Right lobe of liver (tissue), 6 donors: ENCODE data around the gene PDGFD. TPM values are rescaled to one million over a fixed set of nuclear protein-coding genes. Genes with fewer than 3 reads are reported as not detected.

Experiments used
- ATAC-seq, 4 donors: fragments of 200-7000 bp; cut with Tn5 transposase; one replicate each; pipeline ENCODE4 v1.9.1; 2020; ENCODE audit warnings: mild to moderate bottlenecking in 4 of 4, moderate library complexity in 4 of 4
- DNase-seq, 3 donors: peaks; one replicate each; pipeline ENCODE4 v3.0.0-alpha.2; 2020
- H3K27ac ChIP-seq, 3 donors: fragments of 200-600 bp; one replicate each; pipeline ENCODE4 v1.8.0; 2022
- H3K27me3 ChIP-seq, 2 donors: fragments of 200-600 bp; one replicate each; pipeline ENCODE4 v1.8.0; 2022
- H3K36me3 ChIP-seq, 4 donors: fragments of 200-600 bp; sonication (generic) in 1 of 4; one replicate each; pipeline versions ENCODE4 v1.5.1 to v1.8.0; 2017 to 2022; ENCODE audit warnings: control low read depth in 1 of 4
- H3K4me1 ChIP-seq, 4 donors: fragments of 200-600 bp; sonication (generic) in 1 of 4; one replicate each; pipeline versions ENCODE4 v1.5.1 to v1.8.0; 2017 to 2022; ENCODE audit warnings: control low read depth in 1 of 4
- H3K4me3 ChIP-seq, 3 donors: fragments of 200-600 bp; one replicate each; pipeline ENCODE4 v1.8.0; 2022
- H3K9me3 ChIP-seq, 4 donors: fragments of 200-600 bp; sonication (generic) in 1 of 4; one replicate each; pipeline versions ENCODE4 v1.5.1 to v1.8.0; 2017 to 2022; ENCODE audit warnings: control low read depth in 1 of 4
- POLR2A ChIP-seq: fragments of 450-650 bp; IDR thresholded peaks from one replicate; pipeline ENCODE4 v1.6.1; 2017; ENCODE audit warnings: antibody characterized with exemption, mild to moderate bottlenecking
- WGBS: methylation state at CpG from one replicate; pipeline ENCODE4 v1.1.6; 2018; ENCODE audit warnings: low coverage, low lambda C conversion rate; ENCODE audit not compliant: insufficient coverage; ENCODE audit errors: missing lambda C conversion rate; 5-methylcytosine and 5-hydroxymethylcytosine counted together
- intact Hi-C, 2 donors: fragments of 100-400 bp; cut with DNase I; formaldehyde crosslinking; loops; one replicate each; pipeline versions ENCODE4 v1.11.2 to v1.14.1; 2022
- total RNA-seq, 6 experiments: library from RNA; depleted of rRNA in 2 of 6; stranded (reverse); fragments of >200 nt in 2 of 6; fragmentation: NEBNext Ultra II Directional in 3 of 6; extraction: Animal tissue kit (Norgen Biotek cat#: 25700) in 3 of 6; gene quantifications; one replicate each; pipeline versions ENCODE4 v1.1.0 to v1.2.4, GENCODE V29; 2016 to 2023
- TF ChIP-seq, protein P1 (sequence below), 4 donors: fragments of 200-600 bp in 3 of 4; fragments of 450-650 bp in 1 of 4; IDR thresholded peaks; one replicate each; pipeline versions ENCODE4 v1.5.1 to v1.8.0; 2016 to 2022; ENCODE audit warnings: antibody characterized with exemption in 4 of 4, mild to moderate bottlenecking in 2 of 4
- donor health status: DM: no; HTN: yes; CAD: no.
- donor health status: DM: no; HTN: no; CAD: no.
- donor health status: DM: no; HTN: no; CAD: no.
- donor health status: DM: no; HTN: yes; CAD: no.
- donor health status: DM: no; HTN: yes; CAD: no.

The PDGFD gene
- total RNA-seq, 6 experiments from 2014 or later: 0.84 to 1.6 (median 1.1) TPM

DNA sequence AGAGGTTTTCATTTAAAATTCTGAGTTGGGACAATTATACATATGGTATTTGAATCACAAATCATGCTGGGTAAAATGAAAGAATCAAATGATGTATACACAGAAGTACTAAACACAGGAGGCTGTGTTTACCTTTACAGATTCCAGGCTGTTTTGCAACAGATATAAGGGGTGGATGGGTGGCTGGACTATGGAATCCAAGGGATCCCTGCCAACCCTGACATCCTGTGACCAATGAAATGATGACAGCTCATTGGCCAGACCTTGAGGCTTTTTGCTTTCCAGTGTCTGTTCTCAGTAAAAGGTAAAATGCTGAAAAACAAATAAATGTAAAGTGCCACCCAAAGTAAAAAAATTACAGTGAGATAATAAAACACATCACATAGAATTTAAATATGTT is 130.8 kb downstream of the PDGFD start:
- TF ChIP-seq POLR2A: no peak
- TF ChIP-seq, protein P1, sequence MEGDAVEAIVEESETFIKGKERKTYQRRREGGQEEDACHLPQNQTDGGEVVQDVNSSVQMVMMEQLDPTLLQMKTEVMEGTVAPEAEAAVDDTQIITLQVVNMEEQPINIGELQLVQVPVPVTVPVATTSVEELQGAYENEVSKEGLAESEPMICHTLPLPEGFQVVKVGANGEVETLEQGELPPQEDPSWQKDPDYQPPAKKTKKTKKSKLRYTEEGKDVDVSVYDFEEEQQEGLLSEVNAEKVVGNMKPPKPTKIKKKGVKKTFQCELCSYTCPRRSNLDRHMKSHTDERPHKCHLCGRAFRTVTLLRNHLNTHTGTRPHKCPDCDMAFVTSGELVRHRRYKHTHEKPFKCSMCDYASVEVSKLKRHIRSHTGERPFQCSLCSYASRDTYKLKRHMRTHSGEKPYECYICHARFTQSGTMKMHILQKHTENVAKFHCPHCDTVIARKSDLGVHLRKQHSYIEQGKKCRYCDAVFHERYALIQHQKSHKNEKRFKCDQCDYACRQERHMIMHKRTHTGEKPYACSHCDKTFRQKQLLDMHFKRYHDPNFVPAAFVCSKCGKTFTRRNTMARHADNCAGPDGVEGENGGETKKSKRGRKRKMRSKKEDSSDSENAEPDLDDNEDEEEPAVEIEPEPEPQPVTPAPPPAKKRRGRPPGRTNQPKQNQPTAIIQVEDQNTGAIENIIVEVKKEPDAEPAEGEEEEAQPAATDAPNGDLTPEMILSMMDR (IDR thresholded peaks at IDR 0.05): no peak
- intact Hi-C loops: no loop called here
- no peaks in the 10 kb centered on the region for H3K27me3 ChIP-seq
- no peaks in the 10 kb centered on the region for H3K36me3 ChIP-seq
- DNase-seq (peak in 1 of 3 donors; percentile 28), ATAC-seq (peak; percentile 53 to 95 (median 71))
- no peaks in the 10 kb centered on the region for H3K4me1 ChIP-seq
- H3K9me3 ChIP-seq: no peaks in the 10 kb centered on the region
- H3K27ac ChIP-seq: no peak overlapping the region
- H3K4me3 ChIP-seq: no peak overlapping the region

DNA sequence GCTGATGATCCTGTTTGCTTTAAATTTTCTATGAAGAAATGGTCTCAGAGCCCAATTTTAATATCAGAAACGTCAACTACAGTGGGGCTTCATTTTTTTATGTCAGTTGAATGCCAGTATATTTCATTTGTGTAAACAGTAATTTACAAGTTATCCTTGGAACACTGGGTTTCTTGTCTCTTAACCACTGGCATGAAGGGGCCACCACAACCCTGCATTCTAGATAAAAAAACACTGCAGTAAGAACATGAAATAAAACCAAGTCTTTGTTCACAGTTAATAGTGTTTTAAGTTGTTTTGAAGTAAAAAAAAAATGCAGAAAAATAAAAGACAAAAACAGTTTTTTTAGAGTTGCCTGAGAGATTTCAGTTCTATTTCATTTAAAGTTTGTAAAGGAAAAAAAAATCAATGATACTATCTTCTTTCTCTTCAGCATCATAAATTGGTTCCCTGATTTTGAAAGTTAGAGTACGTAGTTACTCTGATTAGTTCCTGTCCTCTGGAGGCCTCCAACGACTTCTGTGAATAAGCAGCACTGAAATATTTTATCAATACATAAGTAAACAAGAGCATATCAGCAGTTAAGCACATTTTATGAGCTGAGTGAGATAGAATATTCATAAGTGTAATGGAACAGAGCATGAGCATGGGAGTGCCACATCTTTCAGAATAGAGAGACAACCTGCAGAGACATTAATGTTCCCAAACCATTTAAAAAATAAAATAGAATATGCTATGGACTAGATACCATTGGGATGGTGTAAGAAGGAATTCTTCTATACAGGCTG is 135.3 kb downstream of the PDGFD start:
- Histone ChIP-seq H3K9me3 (no peaks in the 10 kb centered on the region), H3K27ac (no peak overlapping the region), H3K27me3 (no peaks in the 10 kb centered on the region), H3K4me1 (no peaks in the 10 kb centered on the region), H3K4me3 (no peak overlapping the region), H3K36me3 (no peaks in the 10 kb centered on the region)
- 23% methylated on average over 3 of the region's 3 CpGs for WGBS
- no peak for TF ChIP-seq POLR2A
- TF ChIP-seq, protein P1 (IDR thresholded peaks at IDR 0.05): no peak
- no peak for DNase-seq
- intact Hi-C loops: no loop called here
- no peak for ATAC-seq

DNA sequence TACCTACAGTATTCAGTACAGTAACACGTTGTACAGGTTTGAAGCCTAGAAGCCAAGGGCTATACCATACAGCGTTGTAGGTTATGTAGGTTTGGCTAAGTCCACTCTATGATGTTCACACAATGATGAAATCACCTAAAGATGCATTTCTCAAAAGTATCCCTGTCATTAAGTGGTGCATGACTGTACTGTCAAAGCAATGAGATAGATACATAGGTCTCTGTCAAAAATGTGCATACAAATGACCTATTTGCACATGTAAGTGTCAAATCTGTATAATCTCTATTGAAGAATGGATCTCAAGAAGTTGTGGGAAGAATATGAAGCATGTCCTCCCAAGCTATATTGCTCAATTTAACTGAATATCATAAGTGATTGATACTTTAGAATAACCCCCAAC is 139.4 kb downstream of the PDGFD start:
- Histone ChIP-seq H3K4me1 (no peaks in the 10 kb centered on the region), H3K4me3 (no peak overlapping the region), H3K27me3 (no peaks in the 10 kb centered on the region), H3K27ac (no peak overlapping the region), H3K36me3 (no peaks in the 10 kb centered on the region), H3K9me3 (no peaks in the 10 kb centered on the region)
- no peak for DNase-seq
- intact Hi-C loops: no loop called here
- WGBS: 58% methylated on average over 2 of the region's 2 CpGs
- TF ChIP-seq, protein P1 (IDR thresholded peaks at IDR 0.05): no peak
- no peak for TF ChIP-seq POLR2A
- no peak for ATAC-seq

DNA sequence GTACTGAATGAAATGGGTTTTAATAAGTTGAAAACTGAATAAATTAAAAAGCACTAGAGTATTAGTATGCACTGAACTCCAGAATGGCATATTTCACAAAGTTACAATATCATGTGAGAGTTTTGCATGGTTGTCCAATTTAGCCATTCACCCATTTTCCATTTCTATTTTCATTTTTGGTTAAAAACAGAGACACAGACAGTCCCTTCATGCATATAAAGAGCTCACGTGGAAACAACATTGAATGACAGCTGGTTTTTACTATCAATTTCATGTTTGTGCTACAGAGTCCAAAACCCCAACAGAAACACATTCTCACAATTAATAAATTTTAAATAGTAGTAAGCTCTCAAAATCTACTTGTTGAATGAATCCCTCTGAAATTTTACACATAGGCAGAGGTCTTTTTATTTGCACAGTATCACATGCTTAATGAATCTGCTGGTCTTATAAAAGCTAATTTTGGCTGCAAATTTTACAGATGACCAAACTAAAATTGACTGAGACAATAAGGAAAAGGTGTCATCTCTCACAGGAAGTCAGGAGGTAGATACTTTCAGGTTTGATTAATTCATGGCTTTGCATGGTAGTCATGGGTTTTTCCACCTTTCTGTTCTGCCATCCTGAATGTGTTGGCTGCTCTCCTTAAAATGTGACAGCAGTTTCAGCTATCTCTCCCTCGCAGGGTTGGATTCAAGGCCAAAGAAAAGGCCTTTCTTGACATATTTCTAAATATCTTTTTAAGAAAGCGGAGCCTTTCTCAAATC is 148.1 kb downstream of the PDGFD start:
- WGBS: 31% methylated on average over 3 of the region's 3 CpGs

More for the DNA sequence above, 148.1 kb downstream of the PDGFD start:
- Histone ChIP-seq H3K9me3 (no peaks in the 10 kb centered on the region), H3K27ac (no peak overlapping the region), H3K36me3 (no peaks in the 10 kb centered on the region), H3K4me1 (no peaks in the 10 kb centered on the region), H3K4me3 (no peak overlapping the region), H3K27me3 (no peaks in the 10 kb centered on the region)
- DNase-seq (no peak), ATAC-seq (no peak)
- intact Hi-C loops: no loop called here
- no peak for TF ChIP-seq POLR2A
- TF ChIP-seq, protein P1 (IDR thresholded peaks at IDR 0.05): no peak
